ENCODE measurements around the gene METTL17. TPM values are rescaled to one million over a fixed set of nuclear protein-coding genes. Genes with fewer than 3 reads are reported as not detected.

Gene METTL17
- total and polyA plus RNA-seq, 2 of the 13 experiments (the other 11 are each of a cell fraction or from before 2014, with no cell fraction given), result 122 to 199 TPM

- TF ChIP-seq, protein P1, sequence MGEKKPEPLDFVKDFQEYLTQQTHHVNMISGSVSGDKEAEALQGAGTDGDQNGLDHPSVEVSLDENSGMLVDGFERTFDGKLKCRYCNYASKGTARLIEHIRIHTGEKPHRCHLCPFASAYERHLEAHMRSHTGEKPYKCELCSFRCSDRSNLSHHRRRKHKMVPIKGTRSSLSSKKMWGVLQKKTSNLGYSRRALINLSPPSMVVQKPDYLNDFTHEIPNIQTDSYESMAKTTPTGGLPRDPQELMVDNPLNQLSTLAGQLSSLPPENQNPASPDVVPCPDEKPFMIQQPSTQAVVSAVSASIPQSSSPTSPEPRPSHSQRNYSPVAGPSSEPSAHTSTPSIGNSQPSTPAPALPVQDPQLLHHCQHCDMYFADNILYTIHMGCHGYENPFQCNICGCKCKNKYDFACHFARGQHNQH (CRISPR knock-in tag; IDR thresholded peaks at IDR 0.05), result peak; percentile 76; the same call in 1 of the 2 replicates
- TF ChIP-seq KDM4B (CRISPR knock-in tag; IDR thresholded peaks at IDR 0.05), result 0 out of 2 replicates have a peak, but pooled peaks have one; percentile 65
- no peak for TF ChIP-seq ZNF777 (CRISPR knock-in tag; IDR thresholded peaks at IDR 0.05)
- TF ChIP-seq STAG1 (CRISPR knock-in tag; IDR thresholded peaks at IDR 0.05), result peak; percentile 99
- TF ChIP-seq PPARG (CRISPR knock-in tag; conservative IDR thresholded peaks at IDR 0.05), result peak; percentile 64; the same call in 1 of the 2 replicates
- no peak for TF ChIP-seq PTBP1 (IDR thresholded peaks at IDR 0.05; ENCODE audit: low read depth, low read length, poor library complexity, severe bottlenecking)
- TF ChIP-seq NCOA2 (CRISPR knock-in tag; IDR thresholded peaks at IDR 0.05), result peak; percentile 45; the same call in 1 of the 2 replicates
- TF ChIP-seq, protein P2, sequence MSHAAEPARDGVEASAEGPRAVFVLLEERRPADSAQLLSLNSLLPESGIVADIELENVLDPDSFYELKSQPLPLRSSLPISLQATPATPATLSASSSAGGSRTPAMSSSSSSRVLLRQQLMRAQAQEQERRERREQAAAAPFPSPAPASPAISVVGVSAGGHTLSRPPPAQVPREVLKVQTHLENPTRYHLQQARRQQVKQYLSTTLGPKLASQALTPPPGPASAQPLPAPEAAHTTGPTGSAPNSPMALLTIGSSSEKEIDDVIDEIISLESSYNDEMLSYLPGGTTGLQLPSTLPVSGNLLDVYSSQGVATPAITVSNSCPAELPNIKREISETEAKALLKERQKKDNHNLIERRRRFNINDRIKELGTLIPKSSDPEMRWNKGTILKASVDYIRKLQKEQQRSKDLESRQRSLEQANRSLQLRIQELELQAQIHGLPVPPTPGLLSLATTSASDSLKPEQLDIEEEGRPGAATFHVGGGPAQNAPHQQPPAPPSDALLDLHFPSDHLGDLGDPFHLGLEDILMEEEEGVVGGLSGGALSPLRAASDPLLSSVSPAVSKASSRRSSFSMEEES (CRISPR knock-in tag; IDR thresholded peaks at IDR 0.05), result peak; percentile 37; the same call in 1 of the 2 replicates
- peak; percentile 99 for TF ChIP-seq THRA (CRISPR knock-in tag; IDR thresholded peaks at IDR 0.05; ENCODE audit: borderline replicate concordance)
- TF ChIP-seq KAT8 (CRISPR knock-in tag; IDR thresholded peaks at IDR 0.05), result peak; percentile 71
- no peak for TF ChIP-seq ZNF510 (CRISPR knock-in tag; IDR thresholded peaks at IDR 0.05; ENCODE audit: low read depth)
- peak; percentile 52 for TF ChIP-seq GATAD2A (CRISPR knock-in tag; IDR thresholded peaks at IDR 0.05)
- TF ChIP-seq SAP130 (CRISPR knock-in tag; IDR thresholded peaks at IDR 0.05; ENCODE audit: low read depth), result peak; percentile 79
- TF ChIP-seq, protein P3, sequence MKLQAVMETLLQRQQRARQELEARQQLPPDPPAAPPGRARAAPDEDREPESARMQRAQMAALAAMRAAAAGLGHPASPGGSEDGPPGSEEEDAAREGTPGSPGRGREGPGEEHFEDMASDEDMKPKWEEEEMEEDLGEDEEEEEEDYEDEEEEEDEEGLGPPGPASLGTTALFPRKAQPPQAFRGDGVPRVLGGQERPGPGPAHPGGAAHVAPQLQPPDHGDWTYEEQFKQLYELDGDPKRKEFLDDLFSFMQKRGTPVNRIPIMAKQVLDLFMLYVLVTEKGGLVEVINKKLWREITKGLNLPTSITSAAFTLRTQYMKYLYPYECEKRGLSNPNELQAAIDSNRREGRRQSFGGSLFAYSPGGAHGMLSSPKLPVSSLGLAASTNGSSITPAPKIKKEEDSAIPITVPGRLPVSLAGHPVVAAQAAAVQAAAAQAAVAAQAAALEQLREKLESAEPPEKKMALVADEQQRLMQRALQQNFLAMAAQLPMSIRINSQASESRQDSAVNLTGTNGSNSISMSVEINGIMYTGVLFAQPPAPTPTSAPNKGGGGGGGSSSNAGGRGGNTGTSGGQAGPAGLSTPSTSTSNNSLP (IDR thresholded peaks at IDR 0.05; ENCODE audit: low read depth, low read length), result 0 out of 2 replicates have a peak, but pooled peaks have one; percentile 32
- TF ChIP-seq MAZ (IDR thresholded peaks at IDR 0.05; ENCODE audit: borderline replicate concordance, low read depth, low read length), result no peak
- peak; percentile 42; the same call in 1 of the 2 replicates for TF ChIP-seq MAZ (CRISPR knock-in tag; IDR thresholded peaks at IDR 0.05; ENCODE audit: low read depth)
- 0 out of 2 replicates have a peak, but pooled peaks have one; percentile 45 for TF ChIP-seq ZNF792 (CRISPR knock-in tag; IDR thresholded peaks at IDR 0.05)
- no peak for TF ChIP-seq RBM39 (IDR thresholded peaks at IDR 0.05; ENCODE audit: low read depth, low read length, poor library complexity, severe bottlenecking)
- 0 out of 2 replicates have a peak, but pooled peaks have one; percentile 15 for TF ChIP-seq ZNF629 (CRISPR knock-in tag; conservative IDR thresholded peaks at IDR 0.05)
- no peak for TF ChIP-seq ZNF232 (CRISPR knock-in tag; IDR thresholded peaks at IDR 0.05; ENCODE audit: borderline replicate concordance)
- TF ChIP-seq ZNF709 (CRISPR knock-in tag; IDR thresholded peaks at IDR 0.05), result no peak
- peak; percentile 39 for TF ChIP-seq NR2F6 (IDR thresholded peaks at IDR 0.05)
- peak; percentile 52; the same call in 1 of the 2 replicates for TF ChIP-seq NR2F6 (CRISPR knock-in tag; IDR thresholded peaks at IDR 0.05)
- TF ChIP-seq SP1 (IDR thresholded peaks at IDR 0.05), result no peak
- peak; percentile 33; the same call in 1 of the 2 replicates for TF ChIP-seq SP1 (CRISPR knock-in tag; IDR thresholded peaks at IDR 0.05)
- no peak for TF ChIP-seq ZEB1 (IDR thresholded peaks at IDR 0.05; ENCODE audit: insufficient replicate concordance, low read depth)
- TF ChIP-seq ZNF619 (CRISPR knock-in tag; IDR thresholded peaks at IDR 0.05), result 0 out of 2 replicates have a peak, but pooled peaks have one; percentile 65
- TF ChIP-seq CREB1 (IDR thresholded peaks at IDR 0.05), result 0 out of 2 replicates have a peak, but pooled peaks have one; percentile 1
- TF ChIP-seq CREB1 (CRISPR knock-in tag; IDR thresholded peaks at IDR 0.05), result no peak
Observed at GRCh38 chr14:21014761-21015190, 25.0 kb downstream of the METTL17 start (continued).

Data from HepG2 (cell line).